NCI-H2196 (cell line): ENCODE measurements around the gene BDKRB2.

Source experiments
- DNase-seq: peaks from one replicate; lab custom pipeline; 2025; ENCODE audit not compliant: unreplicated experiment; lab: John Stamatoyannopoulos, UW

Gene BDKRB2

DNA sequence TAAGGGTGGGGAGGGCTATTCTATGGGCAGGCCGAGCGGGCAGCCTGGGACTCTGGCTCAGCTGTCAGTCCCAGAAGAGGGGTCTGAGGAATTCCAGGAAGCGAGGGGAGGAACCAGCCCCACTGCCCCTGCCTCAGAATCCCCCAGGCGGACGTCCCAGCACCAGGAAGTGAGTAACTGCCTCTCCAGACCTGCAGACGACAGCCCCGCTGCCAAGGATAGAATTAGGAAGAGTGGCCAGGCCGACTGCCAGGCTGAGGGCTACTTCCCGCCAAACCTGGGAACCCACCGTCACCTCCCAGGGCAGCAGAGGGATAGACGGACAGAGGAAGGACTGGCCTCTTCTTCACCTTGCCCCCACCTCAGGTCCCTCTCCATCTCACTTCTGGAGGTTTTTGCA lies 6.7 kb upstream of the BDKRB2 start:
- no peak for DNase-seq

DNA sequence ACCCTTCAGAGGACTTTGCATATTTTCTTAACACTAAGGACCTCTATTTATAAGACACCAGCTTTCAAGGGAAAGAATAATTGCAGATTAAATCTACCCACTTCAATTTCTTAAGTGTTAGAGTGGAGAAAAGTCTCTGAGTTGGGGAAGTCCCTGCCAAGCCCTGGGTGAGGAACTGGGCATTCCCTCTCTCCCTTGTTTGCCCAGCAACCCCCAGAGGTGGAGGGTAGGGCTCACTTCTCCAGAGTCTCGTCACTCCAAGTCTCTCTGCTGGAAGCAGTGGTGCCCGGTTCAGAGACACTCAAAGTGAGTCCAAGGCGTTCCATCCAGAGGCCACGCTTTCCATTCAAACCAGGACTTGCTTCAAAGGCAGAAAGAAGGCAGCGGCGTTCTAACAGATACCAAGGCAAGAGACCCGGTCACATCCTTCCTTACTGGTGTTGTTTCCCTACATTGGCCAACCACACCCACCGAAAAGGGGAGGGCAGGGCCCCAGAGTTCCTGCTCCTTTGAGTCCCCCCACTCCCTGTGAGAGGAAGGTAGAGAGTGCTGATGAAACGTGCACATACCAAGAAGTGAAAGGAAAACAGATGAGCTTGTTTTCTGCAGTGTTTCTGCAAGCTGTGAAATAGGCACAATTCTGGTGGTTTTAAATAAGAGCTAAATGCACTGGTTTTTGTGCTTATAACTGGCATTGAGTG lies 6.1 kb upstream of the BDKRB2 start:
- DNase-seq = no peak

DNA sequence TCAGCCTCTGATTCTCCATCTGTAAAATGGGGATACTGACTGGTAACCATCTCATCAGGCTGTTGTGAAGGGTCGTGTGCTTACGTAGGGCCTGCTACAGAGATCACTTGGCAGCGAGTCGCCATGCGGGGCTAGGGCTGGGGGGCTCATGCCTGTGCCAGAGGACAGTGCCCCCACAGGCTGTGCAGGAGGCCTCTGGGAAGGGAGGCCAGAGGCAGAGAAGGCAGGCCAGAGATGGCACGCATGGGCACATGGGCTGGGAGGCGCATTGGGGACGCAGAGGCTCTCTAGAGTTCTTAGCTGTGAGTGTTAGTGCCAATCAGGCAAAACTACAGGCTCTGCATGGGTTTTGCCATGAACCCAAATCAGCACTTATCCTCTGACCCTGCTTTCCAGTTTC lies 3.5 kb upstream of the BDKRB2 start:
- no peak for DNase-seq

- DNase-seq = no peak
These were observed 2.7 kb upstream of the BDKRB2 start for GRCh38 chr14:96201965-96202364.

DNA sequence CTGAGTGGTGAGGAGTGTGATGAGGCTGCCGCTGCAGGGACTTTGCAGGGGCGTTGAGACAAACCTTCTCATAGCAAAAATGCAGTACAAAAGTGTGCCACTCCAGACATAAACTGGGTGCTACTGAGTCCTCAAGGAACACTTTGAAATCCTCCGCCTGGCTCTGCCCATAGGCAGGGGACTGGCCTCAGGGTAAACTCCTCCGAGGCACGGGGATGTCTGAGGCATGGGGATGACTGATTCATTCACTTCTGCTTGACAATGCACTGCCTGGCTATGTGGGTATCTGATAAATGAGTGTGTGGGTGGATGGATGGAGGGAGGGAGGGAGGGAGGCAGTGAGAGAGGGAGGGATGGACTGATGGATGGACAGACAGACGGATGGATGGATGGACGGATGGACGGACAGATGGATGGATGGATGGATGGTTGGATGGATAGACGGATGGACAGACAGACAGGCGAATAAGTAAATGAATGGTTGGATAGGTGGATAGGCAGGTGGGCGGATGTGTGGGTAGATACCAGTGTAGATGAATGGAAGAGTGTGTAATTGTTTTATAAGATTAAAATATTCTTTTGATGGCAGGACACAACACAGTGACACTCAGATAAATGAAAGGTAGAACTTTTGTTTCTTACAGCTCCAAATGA lies 2.1 kb upstream of the BDKRB2 start:
- no peak for DNase-seq

DNA sequence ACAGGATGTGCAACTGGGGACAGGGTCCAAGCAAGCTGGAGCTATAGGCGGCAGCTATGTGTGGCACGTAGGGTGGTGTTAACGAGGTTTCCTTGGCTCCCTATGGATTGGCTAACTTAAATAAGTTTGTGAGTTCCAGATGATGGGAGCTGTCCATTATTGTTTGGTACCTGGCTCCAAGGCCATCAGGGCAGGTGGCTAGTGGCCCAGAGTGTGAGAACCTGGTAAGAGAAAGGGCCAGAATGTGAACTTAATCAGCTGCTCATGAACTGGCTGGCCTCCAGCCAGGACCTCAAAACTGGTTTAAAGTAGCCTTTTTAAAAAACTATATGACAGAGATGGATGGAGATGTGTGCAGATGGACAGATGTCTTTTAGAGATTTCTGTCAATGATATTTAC lies 1.5 kb upstream of the BDKRB2 start:
- no peak for DNase-seq

- DNase-seq = peak; percentile 3
These were observed 1.0 kb upstream of the BDKRB2 start for GRCh38 chr14:96203635-96204034.

DNA sequence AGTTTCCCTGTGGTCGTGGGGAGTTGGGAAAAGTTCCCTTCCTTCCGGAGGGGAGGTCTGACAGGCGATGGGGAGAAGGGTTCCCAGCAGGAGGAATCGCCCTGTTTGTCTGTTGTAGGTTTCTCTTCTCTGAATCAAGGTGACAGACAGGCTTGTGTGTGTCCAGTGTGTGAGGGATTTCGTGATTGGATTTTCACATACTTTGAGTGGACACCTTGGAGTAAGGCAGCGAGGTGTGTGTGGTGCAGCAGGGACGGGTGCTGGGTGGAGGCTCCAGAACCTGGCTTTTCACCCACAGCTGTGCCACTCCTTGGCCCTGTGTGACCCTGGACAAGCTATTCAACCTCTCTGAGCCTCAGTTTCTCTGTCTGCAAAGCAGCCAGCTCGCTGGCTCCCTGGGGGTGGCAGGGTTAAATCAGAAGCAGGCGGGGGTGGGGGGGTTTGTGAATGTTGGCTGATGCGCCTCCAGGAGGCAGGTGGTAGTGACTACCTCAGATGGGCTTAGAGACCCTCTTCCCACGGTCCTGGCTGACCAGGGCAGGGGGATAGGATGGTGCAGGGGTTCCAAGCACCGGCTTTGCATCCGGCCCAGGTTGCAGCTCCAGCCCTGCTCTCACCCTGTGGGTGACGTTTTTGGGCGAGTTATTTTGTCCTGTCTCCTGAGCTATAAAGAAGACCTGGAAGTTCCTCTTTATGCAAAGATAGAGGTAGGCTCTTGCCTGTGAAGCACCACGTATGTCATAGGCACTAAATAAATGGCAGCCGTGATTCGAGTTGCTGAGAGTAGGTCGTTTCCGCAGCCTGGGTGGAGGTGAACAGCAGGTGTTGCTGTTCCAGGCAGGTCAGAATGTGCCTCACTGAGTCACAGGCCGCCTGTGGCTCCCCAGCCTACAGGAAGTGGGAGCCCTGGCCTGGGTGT lies 679 bp downstream of the BDKRB2 start:
- no peak for DNase-seq

DNA sequence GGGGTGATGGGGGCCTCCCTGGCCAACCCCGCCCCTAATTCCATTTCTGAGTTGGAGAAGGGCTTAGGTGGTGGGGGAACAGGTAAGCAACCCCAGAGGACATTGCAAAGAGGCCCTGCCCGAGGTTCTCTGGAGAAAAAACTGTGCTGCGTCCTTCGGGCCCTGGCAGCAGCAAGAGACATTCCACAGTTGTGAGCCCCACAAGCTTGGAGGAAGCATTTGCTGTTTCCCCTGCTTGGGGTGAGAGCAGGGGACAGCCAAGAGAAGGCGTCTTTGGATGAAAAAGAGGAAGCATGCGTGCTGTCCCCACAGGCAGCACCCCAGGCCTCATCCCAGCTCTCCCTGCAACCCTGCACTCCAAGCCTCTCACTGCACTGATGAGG lies 1.3 kb downstream of the BDKRB2 start:
- DNase-seq = no peak

DNA sequence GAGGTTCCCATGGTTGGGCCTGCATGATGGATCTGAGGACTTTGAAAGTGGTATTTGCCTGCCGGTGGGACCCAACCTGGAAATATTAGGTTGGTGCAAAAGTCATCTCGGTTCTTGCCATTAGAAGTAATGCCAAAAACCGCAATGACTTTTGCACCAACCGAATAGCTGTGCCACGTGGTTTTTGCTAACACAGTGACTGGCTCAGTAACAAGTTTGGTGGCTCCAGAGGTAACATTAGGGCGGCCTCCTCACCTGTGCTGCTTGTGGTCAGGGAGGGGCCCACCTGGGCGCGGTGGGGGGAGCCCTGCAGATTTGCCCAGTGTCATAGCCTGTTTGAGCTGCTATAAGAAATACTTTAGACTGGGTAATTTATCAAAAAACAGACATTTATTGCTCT lies 1.8 kb downstream of the BDKRB2 start:
- DNase-seq = no peak

DNA sequence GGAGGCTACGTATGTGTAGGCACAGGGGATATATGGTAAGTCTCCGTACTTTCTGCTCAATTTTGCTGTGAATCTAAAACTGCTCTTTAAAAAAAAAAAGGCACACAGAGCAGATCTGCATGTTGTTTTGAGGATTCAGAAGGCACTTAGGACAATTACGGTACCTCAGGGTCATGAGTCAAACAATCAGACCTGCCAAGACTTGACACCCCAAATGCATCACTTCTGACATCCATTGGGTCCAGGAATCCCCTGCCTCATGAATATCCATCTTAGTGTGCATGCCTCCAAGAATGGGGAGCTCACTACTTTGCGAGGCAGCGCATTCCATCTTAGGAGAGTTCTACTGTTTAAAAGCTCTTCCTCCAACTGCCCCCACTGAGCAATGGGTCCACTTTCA lies 3.0 kb downstream of the BDKRB2 start:
- DNase-seq = no peak

GRCh38 chr14:96208739-96209138 lies 4.1 kb downstream of the BDKRB2 start:
- no peak for DNase-seq

DNA sequence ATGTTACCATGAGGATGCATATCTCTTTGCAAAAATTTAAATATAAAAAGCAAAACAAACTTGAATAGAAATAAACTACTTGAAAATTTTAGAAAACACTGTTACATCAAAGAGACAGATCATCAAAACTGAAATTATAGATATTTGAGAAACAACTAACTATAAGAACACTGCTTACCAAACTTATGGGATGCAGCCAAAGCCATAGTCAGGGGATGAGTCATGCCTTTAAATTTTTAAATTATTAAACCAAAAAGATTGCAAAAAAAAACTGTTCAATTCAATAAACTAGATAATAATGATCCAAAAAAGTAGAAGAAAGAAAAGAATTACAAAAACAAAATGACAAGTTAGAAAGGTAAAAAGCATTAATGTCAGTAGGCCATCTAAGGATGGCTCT lies 7.5 kb downstream of the BDKRB2 start:
- DNase-seq = no peak

- DNase-seq = no peak
These were observed 8.3 kb downstream of the BDKRB2 start for GRCh38 chr14:96212896-96213295.

GRCh38 chr14:96213871-96214465 lies 9.3 kb downstream of the BDKRB2 start:
- no peak for DNase-seq

GRCh38 chr14:96214793-96215192 lies 10.2 kb downstream of the BDKRB2 start:
- no peak for DNase-seq

DNA sequence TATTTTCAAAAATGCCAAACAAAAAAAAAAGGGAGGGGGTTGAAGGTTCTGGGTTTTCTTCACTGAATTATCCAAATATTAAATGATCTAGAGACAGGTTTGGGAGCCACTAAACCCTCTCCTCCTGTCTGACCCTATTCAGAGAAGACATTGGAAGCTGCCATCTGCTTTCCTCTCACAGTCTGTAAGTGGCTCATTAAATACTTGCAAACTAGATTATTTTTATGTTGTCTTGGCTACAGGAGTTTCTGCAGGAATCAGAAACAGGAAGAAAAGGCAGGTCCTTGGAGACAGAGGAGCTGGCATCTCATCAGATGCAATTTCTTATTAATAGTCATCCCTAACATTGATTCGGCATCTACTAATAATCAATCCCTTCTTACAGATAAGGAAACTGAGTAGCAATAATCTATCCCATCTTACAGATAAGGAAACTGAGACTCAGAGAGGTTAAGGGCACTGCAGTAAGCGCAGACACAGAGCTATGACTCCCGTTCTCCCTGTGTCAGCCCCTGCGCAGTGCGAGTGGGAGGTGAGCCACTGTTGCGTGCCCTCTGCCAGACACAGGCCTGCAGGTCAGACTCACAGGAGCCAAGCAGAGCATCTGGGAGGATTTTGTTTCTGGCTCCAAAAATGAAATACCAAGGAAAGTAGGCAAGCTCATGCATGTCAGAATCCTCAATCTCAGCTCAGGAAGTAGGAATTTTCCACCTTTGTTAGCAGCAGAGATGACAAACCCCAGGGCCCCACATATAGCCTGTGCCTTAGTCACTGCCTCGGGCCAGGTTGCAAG lies 11.0 kb downstream of the BDKRB2 start:
- no peak for DNase-seq

GRCh38 chr14:96216627-96217026 lies 12.0 kb downstream of the BDKRB2 start:
- no peak for DNase-seq

DNA sequence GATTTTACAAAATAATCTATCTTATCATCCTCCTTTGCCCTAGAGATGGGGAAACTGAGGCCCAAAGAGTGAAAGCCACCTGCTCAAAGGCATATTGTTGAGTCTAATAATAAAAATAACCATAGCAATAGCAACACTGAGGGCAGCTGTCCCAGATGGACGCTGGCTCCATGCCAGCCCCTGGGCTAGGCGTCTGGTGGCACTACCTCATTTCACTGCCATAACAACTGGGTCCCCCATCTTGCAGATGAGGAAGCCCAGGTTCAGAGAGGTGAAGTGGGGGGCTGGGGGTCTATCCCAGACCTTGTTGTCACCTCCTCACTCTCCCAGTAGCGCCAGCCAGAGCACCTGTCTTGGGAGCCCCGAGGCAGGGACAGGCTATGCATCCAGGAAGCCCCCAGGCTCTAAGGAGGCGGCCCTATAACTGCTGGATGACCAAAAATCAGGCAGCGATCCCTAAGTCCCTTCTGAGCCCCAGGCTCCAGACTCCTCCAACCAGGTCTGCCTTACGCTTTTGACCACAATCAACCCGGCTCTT lies 12.8 kb downstream of the BDKRB2 start:
- DNase-seq = no peak

DNA sequence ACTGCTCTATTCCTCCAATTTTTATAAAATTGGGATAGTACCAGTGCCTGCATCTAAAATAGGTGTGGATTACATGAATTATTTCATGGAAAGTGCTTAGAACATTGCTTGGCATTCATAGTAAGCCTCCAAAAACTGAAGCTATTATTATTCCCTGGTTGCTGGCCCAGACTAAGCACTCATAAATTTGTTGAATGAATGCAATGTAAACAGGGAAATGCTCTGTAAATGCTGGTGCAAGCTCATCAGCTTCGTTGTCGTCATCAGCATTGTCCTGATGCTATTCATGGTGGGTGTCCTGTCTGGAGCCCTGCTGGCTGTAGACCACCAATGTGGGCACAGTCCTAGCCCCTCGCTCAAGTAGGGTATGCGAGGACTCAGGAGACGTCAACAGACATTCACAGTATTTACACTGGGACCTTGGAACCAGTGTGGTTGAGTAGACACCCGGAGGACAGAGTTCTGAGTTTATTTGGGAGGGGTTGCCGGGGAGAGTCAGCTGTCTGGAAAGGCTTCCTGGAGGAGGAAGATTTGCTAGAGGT lies 16.5 kb downstream of the BDKRB2 start:
- no peak for DNase-seq
